Common myeloid progenitor, CD34-positive (primary cell): ENCODE data around the gene DUSP9.

Experiments used
- CTCF ChIA-PET: fragments of 350-600 bp; sonication (Branson Sonifier 250); formaldehyde crosslinking; loops from one replicate; lab custom pipeline; 2021; ENCODE audit warnings: antibody characterized with exemption; lab: Charles Lee
- POLR2A ChIA-PET: fragments of 350-600 bp; sonication (Branson Sonifier 250); formaldehyde crosslinking; loops from one replicate; lab custom pipeline; 2021; ENCODE audit warnings: antibody characterized with exemption; lab: Charles Lee
- DNase-seq, 3 donors: peaks; one replicate each; pipeline versions ENCODE4 v3.0.0 to v3.0.0-alpha.2; 2013
- H3K27ac ChIP-seq, 2 experiments: 1 replicate in 1 of 2; 2 replicates in 1 of 2; pipeline ENCODE4 v1.7.0; 2013; ENCODE audit warnings: inconsistent platforms in 2 of 2, low read length in 2 of 2, mild to moderate bottlenecking in 2 of 2, low read depth in 1 of 2, moderate library complexity in 1 of 2; ENCODE audit not compliant: severe bottlenecking in 2 of 2, insufficient read depth in 1 of 2, poor library complexity in 1 of 2
- H3K27me3 ChIP-seq, 5 experiments: replicated peaks in 2 of 5; 1 replicate in 3 of 5; 2 replicates in 2 of 5; pipeline versions ENCODE4 v1.6.1 to v1.7.0; 2013; ENCODE audit warnings: low read length in 4 of 5, mild to moderate bottlenecking in 2 of 5, moderate library complexity in 2 of 5, inconsistent platforms in 1 of 5; ENCODE audit not compliant: insufficient read depth in 5 of 5, control insufficient read depth in 4 of 5
- H3K36me3 ChIP-seq, 4 experiments: 1 replicate in 2 of 4; 2 replicates in 2 of 4; pipeline versions ENCODE4 v1.6.1 to v1.7.0; 2013; ENCODE audit warnings: low read length in 3 of 4, control low read depth in 1 of 4, mild to moderate bottlenecking in 1 of 4; ENCODE audit not compliant: control insufficient read depth in 4 of 4, insufficient read depth in 4 of 4
- H3K4me1 ChIP-seq, 4 experiments: 1 replicate in 3 of 4; 2 replicates in 1 of 4; pipeline versions ENCODE4 v1.6.1 to v1.7.1; 2013; ENCODE audit warnings: low read length in 3 of 4, mild to moderate bottlenecking in 3 of 4, control low read depth in 1 of 4, inconsistent platforms in 1 of 4, moderate library complexity in 1 of 4; ENCODE audit not compliant: control insufficient read depth in 4 of 4, insufficient read depth in 4 of 4; ENCODE audit errors: control extremely low read depth in 1 of 4
- H3K4me3 ChIP-seq, 7 experiments: 1 replicate in 4 of 7; 2 replicates in 3 of 7; pipeline versions ENCODE4 v1.5.1 to v1.7.0; 2013; ENCODE audit warnings: mild to moderate bottlenecking in 7 of 7, low read length in 6 of 7, moderate library complexity in 6 of 7, inconsistent platforms in 2 of 7, low read depth in 2 of 7, control low read depth in 1 of 7; ENCODE audit not compliant: insufficient read depth in 4 of 7, control insufficient read depth in 1 of 7; ENCODE audit errors: extremely low read depth in 1 of 7
- H3K9me3 ChIP-seq, 5 experiments: 1 replicate in 4 of 5; 2 replicates in 1 of 5; pipeline versions ENCODE4 v1.6.1 to v1.7.1; 2013; ENCODE audit warnings: low read length in 4 of 5, mild to moderate bottlenecking in 2 of 5, inconsistent platforms in 1 of 5, low read depth in 1 of 5, moderate library complexity in 1 of 5; ENCODE audit not compliant: control insufficient read depth in 4 of 5, insufficient read depth in 2 of 5; ENCODE audit errors: control extremely low read depth in 1 of 5
- WGBS: methylation state at CpG from one replicate; pipeline ENCODE4 v1.1.5; 2013; ENCODE audit not compliant: insufficient coverage; 5-methylcytosine and 5-hydroxymethylcytosine counted together

DUSP9 gene

GRCh38 chrX:153608806-153609205, 38.2 kb upstream of the DUSP9 start:
- no peaks in the 10 kb centered on the region for H3K36me3 ChIP-seq
- peaks cover 0 to 2% (median 0%) of the 10 kb centered on the region in 5 experiments for H3K9me3 ChIP-seq
- WGBS, result 100% methylated on average over 1 of the region's 4 CpGs
- no peak overlapping the region for H3K4me3 ChIP-seq
- ChIA-PET CTCF (interaction anchor here (0.7 to 2.4 kb wide), 13 partner anchors 8 to 59 kb away, joined by 3 to 14 read pairs (median 3); no protein-coding TSS in a partner anchor), POLR2A (no interaction called here)
- H3K27ac ChIP-seq, result no peak overlapping the region
- H3K4me1 ChIP-seq, result peaks cover 0 to 11% (median 1%) of the 10 kb centered on the region in 4 experiments
- peaks cover 0 to 31% (median 5%) of the 10 kb centered on the region in 5 experiments for H3K27me3 ChIP-seq
- DNase-seq, result no peak

GRCh38 chrX:153609917-153610835, 36.8 kb upstream of the DUSP9 start:
- POLR2A ChIA-PET, result interaction anchor here (0.6 kb wide), 1 partner anchor 88 kb away, joined by 3 read pairs; no protein-coding TSS in a partner anchor

GRCh38 chrX:153610836-153611213, 36.2 kb upstream of the DUSP9 start:
- H3K9me3 ChIP-seq, result peaks cover 0 to 10% (median 0%) of the 10 kb centered on the region in 5 experiments
- H3K4me1 ChIP-seq, result peaks cover 0 to 11% (median 1%) of the 10 kb centered on the region in 4 experiments
- ChIA-PET POLR2A (no interaction called here), CTCF (interaction anchor here (0.7 to 2.5 kb wide), 7 partner anchors 19 to 51 kb away, joined by 3 to 9 read pairs (median 4); no protein-coding TSS in a partner anchor)
- no peak for DNase-seq
- 92% methylated on average over 9 of the region's 9 CpGs for WGBS
- H3K36me3 ChIP-seq, result no peaks in the 10 kb centered on the region
- peak overlapping the region in 1 of 7 experiments; percentile 75 for H3K4me3 ChIP-seq
- H3K27ac ChIP-seq, result no peak overlapping the region
- H3K27me3 ChIP-seq, result peaks cover 0 to 35% (median 5%) of the 10 kb centered on the region in 5 experiments

More at GRCh38 chrX:153609917-153610835, 36.8 kb upstream of the DUSP9 start:
- H3K9me3 ChIP-seq, result peaks cover 0 to 10% (median 0%) of the 10 kb centered on the region in 5 experiments
- peak overlapping the region in 5 of 7 experiments; percentile 31 to 75 (median 53) for H3K4me3 ChIP-seq
- 35% methylated on average over 57 of the region's 63 CpGs for WGBS
- CTCF ChIA-PET, result interaction anchor here (0.7 to 2.5 kb wide), 20 partner anchors 10 to 97 kb away, joined by 3 to 14 read pairs (median 4); partner anchors contain the start of gene DUSP9
- DNase-seq, result peak; percentile 64 to 80 (median 73)
- H3K4me1 ChIP-seq, result peaks cover 0 to 11% (median 1%) of the 10 kb centered on the region in 4 experiments
- no peaks in the 10 kb centered on the region for H3K36me3 ChIP-seq
- H3K27ac ChIP-seq, result no peak overlapping the region
- peaks cover 0 to 35% (median 5%) of the 10 kb centered on the region in 5 experiments for H3K27me3 ChIP-seq

- POLR2A ChIA-PET, result no interaction called here
- Histone ChIP-seq H3K27me3 (peaks cover 0 to 42% (median 3%) of the 10 kb centered on the region in 5 experiments), H3K4me1 (peaks cover 0 to 11% (median 1%) of the 10 kb centered on the region in 4 experiments), H3K36me3 (no peaks in the 10 kb centered on the region), H3K27ac (no peak overlapping the region), H3K4me3 (no peak overlapping the region), H3K9me3 (peaks cover 0 to 10% (median 0%) of the 10 kb centered on the region in 5 experiments)
- 89% methylated on average over 7 of the region's 14 CpGs for WGBS
- CTCF ChIA-PET, result interaction anchor here (0.7 to 2.5 kb wide), 8 partner anchors 11 to 58 kb away, joined by 3 to 7 read pairs (median 4); no protein-coding TSS in a partner anchor
- no peak for DNase-seq
These were observed 35.5 kb upstream of the DUSP9 start for GRCh38 chrX:153611298-153612095.

GRCh38 chrX:153612413-153612812, 34.6 kb upstream of the DUSP9 start:
- Histone ChIP-seq H3K4me3 (no peak overlapping the region), H3K9me3 (peaks cover 0 to 10% (median 0%) of the 10 kb centered on the region in 5 experiments), H3K27me3 (peaks cover 0 to 50% (median 4%) of the 10 kb centered on the region in 5 experiments), H3K27ac (no peak overlapping the region), H3K36me3 (no peaks in the 10 kb centered on the region), H3K4me1 (peaks cover 0 to 11% (median 1%) of the 10 kb centered on the region in 4 experiments)
- 91% methylated on average over 8 of the region's 10 CpGs for WGBS
- ChIA-PET CTCF (interaction anchor here (0.7 to 2.5 kb wide), 5 partner anchors 10 to 57 kb away, joined by 3 to 7 read pairs (median 4); no protein-coding TSS in a partner anchor), POLR2A (no interaction called here)
- DNase-seq, result no peak

GRCh38 chrX:153614818-153615217, 32.2 kb upstream of the DUSP9 start:
- H3K4me3 ChIP-seq, result no peak overlapping the region
- ChIA-PET CTCF (interaction anchor here (1.1 kb wide), 1 partner anchor 22 kb away, joined by 3 read pairs; no protein-coding TSS in a partner anchor), POLR2A (no interaction called here)
- 88% methylated on average over 5 of the region's 6 CpGs for WGBS
- no peak overlapping the region for H3K27ac ChIP-seq
- peaks cover 0 to 10% (median 0%) of the 10 kb centered on the region in 5 experiments for H3K9me3 ChIP-seq
- peaks cover 0 to 51% (median 8%) of the 10 kb centered on the region in 5 experiments for H3K27me3 ChIP-seq
- H3K36me3 ChIP-seq, result no peaks in the 10 kb centered on the region
- H3K4me1 ChIP-seq, result peaks cover 0 to 7% (median 0%) of the 10 kb centered on the region in 4 experiments
- no peak for DNase-seq
